ENCODE data around the gene ZBED5.

DNA sequence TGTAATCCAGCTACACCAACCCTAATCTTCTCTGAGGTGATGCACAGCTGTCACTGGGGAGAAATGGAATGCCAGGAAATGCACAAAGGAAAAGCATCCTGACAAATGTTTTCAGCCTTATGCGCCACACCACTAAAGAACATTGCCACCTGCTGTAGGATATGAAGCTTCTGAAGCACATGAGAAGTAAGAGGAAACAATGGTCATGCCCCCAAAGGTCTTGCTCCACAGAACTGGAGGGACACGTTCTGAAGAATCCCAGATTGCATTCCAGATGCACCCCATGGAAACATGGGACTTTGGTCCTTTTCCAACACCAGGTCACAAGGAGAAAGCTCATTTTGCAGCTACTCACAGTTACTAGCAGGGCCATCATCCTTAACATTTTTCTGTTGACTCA, 48.7 kb upstream of the ZBED5 start:
- TF ChIP-seq, protein P1, sequence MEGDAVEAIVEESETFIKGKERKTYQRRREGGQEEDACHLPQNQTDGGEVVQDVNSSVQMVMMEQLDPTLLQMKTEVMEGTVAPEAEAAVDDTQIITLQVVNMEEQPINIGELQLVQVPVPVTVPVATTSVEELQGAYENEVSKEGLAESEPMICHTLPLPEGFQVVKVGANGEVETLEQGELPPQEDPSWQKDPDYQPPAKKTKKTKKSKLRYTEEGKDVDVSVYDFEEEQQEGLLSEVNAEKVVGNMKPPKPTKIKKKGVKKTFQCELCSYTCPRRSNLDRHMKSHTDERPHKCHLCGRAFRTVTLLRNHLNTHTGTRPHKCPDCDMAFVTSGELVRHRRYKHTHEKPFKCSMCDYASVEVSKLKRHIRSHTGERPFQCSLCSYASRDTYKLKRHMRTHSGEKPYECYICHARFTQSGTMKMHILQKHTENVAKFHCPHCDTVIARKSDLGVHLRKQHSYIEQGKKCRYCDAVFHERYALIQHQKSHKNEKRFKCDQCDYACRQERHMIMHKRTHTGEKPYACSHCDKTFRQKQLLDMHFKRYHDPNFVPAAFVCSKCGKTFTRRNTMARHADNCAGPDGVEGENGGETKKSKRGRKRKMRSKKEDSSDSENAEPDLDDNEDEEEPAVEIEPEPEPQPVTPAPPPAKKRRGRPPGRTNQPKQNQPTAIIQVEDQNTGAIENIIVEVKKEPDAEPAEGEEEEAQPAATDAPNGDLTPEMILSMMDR (IDR thresholded peaks at IDR 0.05): no peak
- TF ChIP-seq POLR2A (IDR thresholded peaks at IDR 0.05): no peak
